HepG2 (cell line): ENCODE results near the gene MYCBP2. TPM values are rescaled to one million over a fixed set of nuclear protein-coding genes. Genes with fewer than 3 reads are reported as not detected.
A peak's percentile ranks its signal among the peaks of the same experiment; 100 is the strongest.

Source experiments
- HDAC1 ChIP-seq: sonication (generic); formaldehyde crosslinking; IDR thresholded peaks from 2 replicates; pipeline ENCODE4 v1.5.1; 2020; ENCODE audit warnings: mild to moderate bottlenecking, missing genetic modification reagents
- HNF1B ChIP-seq: sonication (generic); formaldehyde crosslinking; IDR thresholded peaks from 2 replicates; pipeline ENCODE4 v1.5.1; 2020; ENCODE audit warnings: mild to moderate bottlenecking, moderate library complexity, missing genetic modification reagents
- IRF9 ChIP-seq: sonication (generic); formaldehyde crosslinking; IDR thresholded peaks from 2 replicates; pipeline ENCODE4 v1.8.0; 2022; ENCODE audit warnings: missing genetic modification reagents, mild to moderate bottlenecking, borderline replicate concordance
- JUND ChIP-seq: sonication (generic); formaldehyde crosslinking; IDR thresholded peaks from 2 replicates; pipeline ENCODE4 v1.8.0; 2022; ENCODE audit warnings: mild to moderate bottlenecking, missing genetic modification reagents
- KAT8 ChIP-seq: IDR thresholded peaks from 2 replicates; pipeline ENCODE4 v1.6.1; 2016; ENCODE audit warnings: missing genetic modification reagents, missing compliant biosample characterization
- MEIS1 ChIP-seq: sonication (generic); formaldehyde crosslinking; IDR thresholded peaks from 2 replicates; pipeline ENCODE4 v1.9.0; 2021; ENCODE audit warnings: mild to moderate bottlenecking, missing genetic modification reagents, moderate library complexity, borderline replicate concordance
- NAIF1 ChIP-seq: sonication (generic); formaldehyde crosslinking; IDR thresholded peaks from 2 replicates; pipeline ENCODE4 v1.5.0; 2020; ENCODE audit warnings: mild to moderate bottlenecking, missing genetic modification reagents, borderline replicate concordance
- ONECUT2 ChIP-seq: sonication (generic); formaldehyde crosslinking; IDR thresholded peaks from 2 replicates; pipeline ENCODE4 v1.4.0; 2020; ENCODE audit warnings: missing genetic modification reagents
- PRPF4 ChIP-seq: fragments of 200-400 bp; formaldehyde crosslinking; IDR thresholded peaks from 2 replicates; pipeline ENCODE4 v1.6.1; 2016; ENCODE audit warnings: low read length, low read depth; ENCODE audit not compliant: poor library complexity, severe bottlenecking
- PTBP1 ChIP-seq: fragments of 200-400 bp; formaldehyde crosslinking; IDR thresholded peaks from 2 replicates; pipeline ENCODE4 v1.6.1; 2018; ENCODE audit warnings: low read length, low read depth; ENCODE audit not compliant: poor library complexity, severe bottlenecking
- SRSF9 ChIP-seq: fragments of 200-400 bp; formaldehyde crosslinking; IDR thresholded peaks from 2 replicates; pipeline ENCODE4 v1.6.1; 2018; ENCODE audit warnings: borderline replicate concordance, mild to moderate bottlenecking, low read depth, low read length; ENCODE audit not compliant: insufficient read depth, poor library complexity, severe bottlenecking
- STAG1 ChIP-seq: sonication (generic); formaldehyde crosslinking; IDR thresholded peaks from 2 replicates; pipeline ENCODE4 v1.4.0; 2020; ENCODE audit warnings: missing genetic modification reagents
- ZNF550 ChIP-seq: sonication (generic); formaldehyde crosslinking; IDR thresholded peaks from 2 replicates; pipeline ENCODE4 v1.4.0; 2020; ENCODE audit warnings: mild to moderate bottlenecking, missing genetic modification reagents, borderline replicate concordance
- ZNF564 ChIP-seq: sonication (generic); formaldehyde crosslinking; IDR thresholded peaks from 2 replicates; pipeline ENCODE4 v1.8.1; 2023; ENCODE audit warnings: mild to moderate bottlenecking, missing genetic modification reagents
- ZNF687 ChIP-seq: sonication (generic); formaldehyde crosslinking; IDR thresholded peaks from 2 replicates; pipeline ENCODE4 v1.5.1; 2020; ENCODE audit warnings: mild to moderate bottlenecking, missing genetic modification reagents, moderate library complexity
- ZNF792 ChIP-seq: IDR thresholded peaks from 2 replicates; pipeline ENCODE4 v1.6.1; 2016
- polyA plus RNA-seq, 8 experiments: library from polyadenylated mRNA; depleted of rRNA in 3 of 8; stranded (reverse) in 7 of 8; unstranded in 1 of 8; fragments of >200 nt; fragmentation: Illumina TruSeq in 4 of 8; extraction: Trizol in 4 of 8; gene quantifications; 2 replicates each; pipeline versions ENCODE4 v1.2.1 to v1.2.3, GENCODE V29; 2011 to 2016; ENCODE audit warnings: low read depth in 4 of 8, missing spikeins in 1 of 8, mixed read lengths in 1 of 8; ENCODE audit not compliant: insufficient read depth in 1 of 8
- total RNA-seq, 5 experiments: library from RNA; depleted of rRNA; stranded (reverse); fragments of >200 nt; fragmentation: Illumina TruSeq; extraction: Trizol; gene quantifications; 2 replicates each; pipeline ENCODE4 v1.2.3, GENCODE V29; 2016; ENCODE audit warnings: low read depth in 1 of 5
- TF ChIP-seq, protein P1 (sequence below): sonication (generic); formaldehyde crosslinking; IDR thresholded peaks from 2 replicates; pipeline ENCODE4 v1.5.1; 2020; ENCODE audit warnings: missing genetic modification reagents, mild to moderate bottlenecking, borderline replicate concordance
- TF ChIP-seq, protein P2 (sequence below): sonication (generic); formaldehyde crosslinking; IDR thresholded peaks from 2 replicates; pipeline ENCODE4 v1.4.0; 2020; ENCODE audit warnings: mild to moderate bottlenecking, low read depth, missing genetic modification reagents

The MYCBP2 gene
- total and polyA plus RNA-seq, 2 of the 13 experiments (the other 11 are each of a cell fraction or from before 2014, with no cell fraction given) = 16.3 to 35.3 TPM

DNA sequence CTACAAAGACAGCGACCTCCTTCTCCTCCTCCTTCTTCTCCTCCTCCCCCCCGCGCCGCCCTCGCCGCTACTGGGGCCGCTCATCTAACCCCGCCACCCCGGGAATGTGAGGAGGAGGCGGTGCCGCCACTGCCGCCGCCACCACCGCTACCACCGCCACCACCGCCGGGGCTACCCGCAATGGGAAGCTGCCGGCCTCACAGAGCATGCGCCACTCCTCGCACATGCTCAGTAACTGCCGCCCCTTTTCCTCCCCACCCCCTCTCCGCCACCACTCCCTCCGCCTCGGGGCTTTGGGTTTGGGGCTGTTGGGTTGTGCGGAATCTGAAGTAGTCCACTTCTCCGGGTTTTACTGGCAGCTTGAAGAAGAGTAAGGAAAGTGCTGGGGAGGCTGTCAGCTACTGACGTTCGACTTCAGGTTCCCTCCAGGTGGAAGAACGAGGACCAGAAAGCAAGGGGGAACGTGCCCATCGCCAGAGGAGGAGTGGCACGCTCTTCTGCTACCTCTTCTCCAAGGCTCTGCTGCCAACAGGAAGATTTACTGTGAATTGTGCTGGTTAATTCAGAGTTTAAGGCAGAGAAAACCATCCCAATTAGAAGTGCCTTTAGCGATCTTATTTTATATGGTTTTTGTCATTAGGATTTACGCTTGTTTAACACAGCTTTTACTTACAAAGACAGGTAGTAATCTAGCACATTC, at the start of gene MYCBP2 (continued):
- TF ChIP-seq ZNF687 (CRISPR knock-in tag) (peak; percentile 68), NAIF1 (CRISPR knock-in tag) (no peak), SRSF9 (no peak), HNF1B (CRISPR knock-in tag) (peak; percentile 91), HDAC1 (CRISPR knock-in tag) (peak; percentile 29), ZNF550 (CRISPR knock-in tag) (no peak), PTBP1 (no peak), KAT8 (CRISPR knock-in tag) (peak; percentile 92), PRPF4 (peak; percentile 59), STAG1 (CRISPR knock-in tag) (no peak), ZNF564 (CRISPR knock-in tag) (no peak), IRF9 (peak; percentile 56), ONECUT2 (no peak), JUND (no peak), ZNF792 (CRISPR knock-in tag) (peak; percentile 81; the same call in 1 of the 2 replicates), MEIS1 (CRISPR knock-in tag) (no peak; the same call in 1 of the 2 replicates)
- TF ChIP-seq, protein P1, sequence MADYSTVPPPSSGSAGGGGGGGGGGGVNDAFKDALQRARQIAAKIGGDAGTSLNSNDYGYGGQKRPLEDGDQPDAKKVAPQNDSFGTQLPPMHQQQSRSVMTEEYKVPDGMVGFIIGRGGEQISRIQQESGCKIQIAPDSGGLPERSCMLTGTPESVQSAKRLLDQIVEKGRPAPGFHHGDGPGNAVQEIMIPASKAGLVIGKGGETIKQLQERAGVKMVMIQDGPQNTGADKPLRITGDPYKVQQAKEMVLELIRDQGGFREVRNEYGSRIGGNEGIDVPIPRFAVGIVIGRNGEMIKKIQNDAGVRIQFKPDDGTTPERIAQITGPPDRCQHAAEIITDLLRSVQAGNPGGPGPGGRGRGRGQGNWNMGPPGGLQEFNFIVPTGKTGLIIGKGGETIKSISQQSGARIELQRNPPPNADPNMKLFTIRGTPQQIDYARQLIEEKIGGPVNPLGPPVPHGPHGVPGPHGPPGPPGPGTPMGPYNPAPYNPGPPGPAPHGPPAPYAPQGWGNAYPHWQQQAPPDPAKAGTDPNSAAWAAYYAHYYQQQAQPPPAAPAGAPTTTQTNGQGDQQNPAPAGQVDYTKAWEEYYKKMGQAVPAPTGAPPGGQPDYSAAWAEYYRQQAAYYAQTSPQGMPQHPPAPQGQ (CRISPR knock-in tag) = no peak
- TF ChIP-seq, protein P2, sequence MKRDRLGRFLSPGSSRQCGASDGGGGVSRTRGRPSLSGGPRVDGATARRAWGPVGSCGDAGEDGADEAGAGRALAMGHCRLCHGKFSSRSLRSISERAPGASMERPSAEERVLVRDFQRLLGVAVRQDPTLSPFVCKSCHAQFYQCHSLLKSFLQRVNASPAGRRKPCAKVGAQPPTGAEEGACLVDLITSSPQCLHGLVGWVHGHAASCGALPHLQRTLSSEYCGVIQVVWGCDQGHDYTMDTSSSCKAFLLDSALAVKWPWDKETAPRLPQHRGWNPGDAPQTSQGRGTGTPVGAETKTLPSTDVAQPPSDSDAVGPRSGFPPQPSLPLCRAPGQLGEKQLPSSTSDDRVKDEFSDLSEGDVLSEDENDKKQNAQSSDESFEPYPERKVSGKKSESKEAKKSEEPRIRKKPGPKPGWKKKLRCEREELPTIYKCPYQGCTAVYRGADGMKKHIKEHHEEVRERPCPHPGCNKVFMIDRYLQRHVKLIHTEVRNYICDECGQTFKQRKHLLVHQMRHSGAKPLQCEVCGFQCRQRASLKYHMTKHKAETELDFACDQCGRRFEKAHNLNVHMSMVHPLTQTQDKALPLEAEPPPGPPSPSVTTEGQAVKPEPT (CRISPR knock-in tag) = no peak
